Transverse colon (tissue), 4 donors: Measurements from ENCODE around the gene ESRRA. TPM values are rescaled to one million over a fixed set of nuclear protein-coding genes. Genes with fewer than 3 reads are reported as not detected.

Experiments used
- DNase-seq: peaks from one replicate; pipeline ENCODE4 v3.0.0-alpha.2; 2019
- H3K27ac ChIP-seq, 4 donors: fragments of 200-600 bp; sonication (generic); 2 replicates each; pipeline ENCODE4 v1.5.1; 2016 to 2018; ENCODE audit warnings: inconsistent platforms in 4 of 4
- H3K27me3 ChIP-seq: fragments of 200-600 bp; sonication (generic); 2 replicates; pipeline ENCODE4 v1.5.1; 2017; ENCODE audit warnings: inconsistent platforms
- H3K36me3 ChIP-seq, 4 donors: fragments of 200-600 bp; sonication (generic); 2 replicates each; pipeline ENCODE4 v1.5.1; 2017 to 2019; ENCODE audit warnings: inconsistent platforms in 4 of 4
- H3K4me1 ChIP-seq, 4 donors: fragments of 200-600 bp; sonication (generic); 2 replicates each; pipeline ENCODE4 v1.5.1; 2017 to 2020; ENCODE audit warnings: inconsistent platforms in 4 of 4
- H3K4me3 ChIP-seq, 4 donors: fragments of 200-600 bp; sonication (generic); 1 replicate in 1 of 4; 2 replicates in 3 of 4; pipeline versions ENCODE4 v1.5.1 to v1.6.1; 2017 to 2019; ENCODE audit warnings: inconsistent platforms in 4 of 4
- H3K9me3 ChIP-seq, 2 donors: fragments of 200-600 bp; sonication (generic); 2 replicates each; pipeline ENCODE4 v1.5.1; 2017 to 2019; ENCODE audit warnings: inconsistent platforms in 2 of 2
- CTCF ChIP-seq, 5 experiments: fragments of 200-600 bp in 3 of 5; fragments of 450-650 bp in 2 of 5; sonication (generic) in 3 of 5; IDR thresholded peaks; 1 replicate in 2 of 5; 2 replicates in 3 of 5; pipeline ENCODE4 v1.5.1; 2016 to 2017; ENCODE audit warnings: antibody characterized with exemption in 5 of 5, inconsistent platforms in 3 of 5, mild to moderate bottlenecking in 2 of 5, moderate library complexity in 1 of 5
- EP300 ChIP-seq: sonication (generic); formaldehyde crosslinking; IDR thresholded peaks from one replicate; pipeline ENCODE4 v1.6.1; 2017; ENCODE audit warnings: antibody characterized with exemption, low read depth
- POLR2A ChIP-seq: fragments of 450-650 bp; IDR thresholded peaks from one replicate; pipeline ENCODE4 v1.6.1; 2016; ENCODE audit warnings: antibody characterized with exemption, mild to moderate bottlenecking, moderate library complexity
- POLR2AphosphoS5 ChIP-seq, 3 donors: sonication (generic); formaldehyde crosslinking; IDR thresholded peaks; one replicate each; pipeline ENCODE4 v1.6.1; 2016; ENCODE audit warnings: antibody characterized with exemption in 3 of 3
- WGBS, 2 donors: methylation state at CpG; one replicate each; pipeline ENCODE4 v1.1.5; 2018; ENCODE audit warnings: low coverage in 1 of 2; 5-methylcytosine and 5-hydroxymethylcytosine counted together
- in situ Hi-C, 4 donors: fragments of 200-750 bp; cut with MboI; loops; one replicate each; pipeline versions ENCODE4 v1.15.0 to v1.15.1; 2017; ENCODE audit warnings: low sequenced_read_pairs in 3 of 4, low pct_ligation_motif_present in 1 of 4, low pct_unique_long_range_greater_than_20kb in 1 of 4
- intact Hi-C: fragments of 100-400 bp; cut with DNase I; formaldehyde crosslinking; loops from one replicate; pipeline ENCODE4 v1.15.1; 2023; ENCODE audit warnings: low total_unique reads
- total RNA-seq, 4 donors: library from RNA; depleted of rRNA; stranded (reverse); fragments of >200 nt; gene quantifications; one replicate each; pipeline ENCODE4 v1.1.0, GENCODE V29; 2016

The ESRRA gene
- total RNA-seq, 4 donors from 2014 or later, result 142 to 272 (median 221) TPM

DNA sequence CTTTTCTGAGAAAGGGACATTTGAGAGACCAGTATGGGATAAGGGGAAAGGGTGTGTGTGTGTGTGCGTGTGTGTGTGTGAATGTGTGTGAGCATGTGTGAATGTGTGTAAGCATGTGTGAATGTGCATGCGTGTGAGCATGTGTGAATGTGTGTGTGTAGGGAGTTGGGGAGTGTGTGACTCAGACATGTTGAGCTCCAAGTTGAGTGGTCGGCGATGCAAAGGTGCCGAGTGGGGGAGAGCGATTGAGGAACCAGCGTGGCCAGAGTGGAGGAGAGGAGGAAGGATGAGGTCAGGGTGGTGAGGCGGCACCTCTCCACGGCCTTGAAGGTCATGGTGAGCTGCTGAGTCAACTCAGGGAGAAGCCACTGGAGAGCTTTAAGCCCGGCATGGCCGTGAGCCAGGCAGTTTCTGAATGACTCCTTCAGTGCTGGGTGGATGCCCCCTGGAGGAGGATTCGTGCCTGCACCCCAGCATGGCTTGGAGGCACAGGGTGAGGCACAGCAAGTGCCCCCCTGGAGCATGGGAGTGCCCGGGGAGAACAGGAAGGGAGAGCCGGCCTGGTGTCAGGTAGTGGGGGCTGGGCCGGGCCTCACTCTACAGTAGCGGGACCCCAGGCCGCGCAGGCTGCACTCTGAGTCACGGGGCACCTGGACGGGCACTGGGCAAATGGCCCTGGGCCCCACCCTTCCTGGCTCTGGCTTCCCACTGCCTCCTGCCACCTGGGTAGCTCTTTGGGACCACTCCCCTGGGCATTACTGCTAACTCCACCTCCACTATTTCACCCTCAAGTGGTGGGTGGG, 26.4 kb downstream of the ESRRA start:
- no peak for TF ChIP-seq EP300
- TF ChIP-seq POLR2AphosphoS5 (IDR thresholded peaks at IDR 0.05), result peak in 1 of 3 donors; percentile 2
- no peak for TF ChIP-seq POLR2A
- peak; percentile 41 to 86 (median 56) for TF ChIP-seq CTCF (IDR thresholded peaks at IDR 0.05)
- peak; percentile 92 for DNase-seq
- in situ Hi-C loops, result no loop called here
- no peaks in the 10 kb centered on the region for H3K9me3 ChIP-seq
- H3K4me3 ChIP-seq, result no peak overlapping the region
- H3K27me3 ChIP-seq, result no peaks in the 10 kb centered on the region
- H3K4me1 ChIP-seq, result peaks cover 10 to 56% (median 42%) of the 10 kb centered on the region in 4 donors
- 15% methylated on average over 18 of the region's 20 CpGs; no CpG with 5 or more reads in 1 of the 2 donors for WGBS, 2 donors
- intact Hi-C loops, result no loop called here
- H3K36me3 ChIP-seq, result no peaks in the 10 kb centered on the region
- peak overlapping the region; percentile 54 to 83 (median 58) for H3K27ac ChIP-seq

- TF ChIP-seq POLR2AphosphoS5 (IDR thresholded peaks at IDR 0.05), result no peak
- TF ChIP-seq EP300, result no peak
- no peak for TF ChIP-seq POLR2A
- no peak for TF ChIP-seq CTCF (IDR thresholded peaks at IDR 0.05)
- in situ Hi-C loops (no loop called here), intact Hi-C loops (no loop called here)
- no peaks in the 10 kb centered on the region for H3K27me3 ChIP-seq
- H3K36me3 ChIP-seq, result no peaks in the 10 kb centered on the region
- WGBS, 2 donors, result 33 to 88% methylated on average over 2 to 8 of the region's 8 CpGs
- no peak overlapping the region for H3K27ac ChIP-seq
- H3K4me1 ChIP-seq, result peaks cover 10 to 51% (median 33%) of the 10 kb centered on the region in 4 donors
- H3K9me3 ChIP-seq, result no peaks in the 10 kb centered on the region
- H3K4me3 ChIP-seq, result no peak overlapping the region
- no peak for DNase-seq
These were observed 28.2 kb downstream of the ESRRA start for GRCh38 chr11:64333556-64333955.

DNA sequence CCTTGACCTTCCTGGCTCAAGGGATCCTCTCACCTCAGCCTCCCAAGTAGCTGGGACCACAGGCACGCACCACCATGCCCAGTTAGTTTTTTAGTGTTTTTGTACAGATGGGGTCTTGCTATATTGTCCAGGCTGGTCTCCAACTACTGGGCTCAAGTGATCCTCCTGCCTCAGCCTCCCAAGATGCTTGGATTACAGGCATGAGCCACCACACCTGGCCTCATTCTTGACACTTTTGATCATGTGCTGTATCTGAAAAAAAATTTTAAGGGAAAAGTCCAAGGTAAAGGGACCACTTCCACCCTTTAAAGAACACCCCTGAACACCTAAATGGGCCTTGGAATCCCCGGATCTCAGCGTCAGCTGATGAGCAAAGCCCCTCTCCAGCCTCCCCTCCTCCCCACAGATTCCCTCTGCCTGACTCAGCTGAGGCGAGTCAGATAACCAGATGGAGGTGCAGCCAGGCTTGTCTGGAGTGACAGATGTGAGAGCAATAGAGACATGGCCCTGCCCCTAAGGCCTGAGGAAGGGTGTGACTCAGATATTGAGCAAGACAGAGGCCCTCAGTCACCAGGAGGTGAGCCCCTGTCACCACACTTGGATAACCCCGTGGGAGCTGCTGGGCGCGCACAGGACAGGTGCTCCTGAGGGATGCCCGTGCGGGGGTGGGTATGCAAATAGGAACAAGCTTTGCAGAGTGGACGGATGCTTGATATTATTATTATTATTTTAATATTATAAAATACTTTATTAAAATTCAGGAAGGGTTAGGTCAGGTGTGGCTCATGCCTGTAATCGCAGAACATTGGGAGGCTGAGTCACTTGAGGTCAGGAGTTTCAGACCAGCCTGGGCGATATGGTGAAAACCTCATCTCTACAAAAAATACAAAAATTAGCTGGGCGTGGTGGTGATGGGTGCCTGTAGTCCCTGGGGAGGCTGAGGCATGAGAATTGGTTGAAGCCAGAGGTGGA, 29.7 kb downstream of the ESRRA start:
- no peaks in the 10 kb centered on the region for H3K9me3 ChIP-seq
- peaks cover 10 to 38% (median 25%) of the 10 kb centered on the region in 4 donors for H3K4me1 ChIP-seq
- H3K4me3 ChIP-seq, result no peak overlapping the region
- intact Hi-C loops (no loop called here), in situ Hi-C loops (no loop called here)
- H3K27me3 ChIP-seq, result no peaks in the 10 kb centered on the region
- peak overlapping the region; percentile 14 to 55 (median 43) for H3K27ac ChIP-seq
- no peaks in the 10 kb centered on the region for H3K36me3 ChIP-seq
- peak in 2 of 3 donors; percentile 27 to 66 for TF ChIP-seq POLR2AphosphoS5 (IDR thresholded peaks at IDR 0.05)
- TF ChIP-seq CTCF (IDR thresholded peaks at IDR 0.05), result peak in 1 of 5 experiments; percentile 22
- no peak for TF ChIP-seq EP300
- 48 to 50% methylated on average over 6 to 13 of the region's 13 CpGs for WGBS, 2 donors
- DNase-seq, result peak; percentile 78
